K562 (cell line): ENCODE results near the gene MARK4. TPM values are rescaled to one million over a fixed set of nuclear protein-coding genes. Genes with fewer than 3 reads are reported as not detected.

Source experiments
- ARID3B ChIP-seq: fragments of 250-450 bp; sonication (Bioruptor Pico); IDR thresholded peaks from 2 replicates; pipeline ENCODE4 v1.4.0; 2020; ENCODE audit warnings: borderline replicate concordance
- EZH2 ChIP-seq: IDR thresholded peaks from 2 replicates; pipeline ENCODE4 v1.6.1; 2012; ENCODE audit warnings: low read depth, mild to moderate bottlenecking, inconsistent platforms, low read length, borderline replicate concordance
- GABPB1 ChIP-seq: sonication (generic); formaldehyde crosslinking; IDR thresholded peaks from 2 replicates; pipeline ENCODE4 v1.8.0; 2022; ENCODE audit warnings: mild to moderate bottlenecking, missing genetic modification reagents
- HNRNPUL1 ChIP-seq: fragments of 200-400 bp; formaldehyde crosslinking; IDR thresholded peaks from 2 replicates; pipeline ENCODE4 v1.6.1; 2017; ENCODE audit warnings: low read length
- LARP7 ChIP-seq: fragments of 450-650 bp; IDR thresholded peaks from 2 replicates; pipeline ENCODE4 v1.6.1; 2016
- NR3C1 ChIP-seq: sonication (generic); formaldehyde crosslinking; IDR thresholded peaks from 2 replicates; pipeline ENCODE4 v1.8.1; 2022; ENCODE audit warnings: missing genetic modification reagents
- PPARD ChIP-seq: fragments of 250-450 bp; sonication (Bioruptor Pico); IDR thresholded peaks from 2 replicates; pipeline ENCODE4 v1.8.0; 2022; ENCODE audit warnings: inconsistent platforms, mild to moderate bottlenecking, moderate library complexity
- PREB ChIP-seq: sonication (generic); formaldehyde crosslinking; IDR thresholded peaks from 2 replicates; pipeline ENCODE4 v1.8.1; 2023; ENCODE audit warnings: mild to moderate bottlenecking, missing genetic modification reagents
- SMAD4 ChIP-seq: fragments of 250-450 bp; sonication (Bioruptor Pico); conservative IDR thresholded peaks from 2 replicates; pipeline ENCODE4 v1.8.0; 2021; ENCODE audit warnings: inconsistent platforms, mild to moderate bottlenecking, moderate library complexity
- ZNF583 ChIP-seq: fragments of 250-450 bp; sonication (Bioruptor Pico); IDR thresholded peaks from 2 replicates; pipeline ENCODE4 v1.4.0; 2020
- polyA plus RNA-seq, 8 experiments: library from polyadenylated mRNA; depleted of rRNA in 4 of 8; stranded (reverse) in 5 of 8; unstranded in 3 of 8; fragments of >200 nt; fragmentation: Nextera tagmentation in 2 of 8; fragmentation: Illumina TruSeq in 1 of 8; extraction: Ambion mirVana in 2 of 8; extraction: Trizol in 1 of 8; gene quantifications; 2 replicates each; pipeline versions ENCODE4 v1.2.1 to v1.2.3, GENCODE V29; 2011 to 2014; ENCODE audit warnings: inconsistent platforms in 1 of 8, missing spikeins in 1 of 8
- total RNA-seq, 7 experiments: library from RNA; depleted of rRNA in 6 of 7; stranded (reverse); fragments of >200 nt in 6 of 7; fragmentation: Illumina TruSeq in 2 of 7; extraction: Trizol in 2 of 7; gene quantifications; 2 replicates each; pipeline versions ENCODE4 v1.2.1 to v1.2.3, GENCODE V29; 2011 to 2021; ENCODE audit warnings: low replicate concordance in 1 of 7

The MARK4 gene
- total and polyA plus RNA-seq, 9 of the 15 experiments (the other 6 are each of a cell fraction or from before 2014, with no cell fraction given) = 0.52 to 29.4 (median 8.6) TPM

GRCh38 chr19:45217193-45217956 is 33.7 kb upstream of the MARK4 start (continued):
- no peak for TF ChIP-seq GABPB1
- no peak for TF ChIP-seq ZNF583 (CRISPR knock-in tag)
- TF ChIP-seq EZH2 = no peak
- no peak for TF ChIP-seq LARP7
- TF ChIP-seq SMAD4 (CRISPR knock-in tag) = no peak
- TF ChIP-seq PREB (CRISPR knock-in tag) = no peak
- no peak for TF ChIP-seq ARID3B (CRISPR knock-in tag)
- no peak for TF ChIP-seq PPARD (CRISPR knock-in tag)
- no peak for TF ChIP-seq HNRNPUL1
- no peak for TF ChIP-seq NR3C1 (CRISPR knock-in tag)
- TF ChIP-seq, all 486 proteins: peak for 0
